Naive B cell (primary cell): Measurements from ENCODE around the gene HDDC2. TPM values are rescaled to one million over a fixed set of nuclear protein-coding genes. Genes with fewer than 3 reads are reported as not detected.
A peak's percentile ranks its signal among the peaks of the same experiment; 100 is the strongest.
"Not testable (repeated sequence)": the region's sequence is repeated elsewhere in the genome, so short reads cannot be mapped to it uniquely, and the experiment has no call there.

ENCODE experiments used
- ATAC-seq, 2 donors: fragments of 150-1000 bp; cut with Tn5 transposase; 2 replicates each; pipeline ENCODE4 v1.10.0; 2021; ENCODE audit warnings: low read depth in 2 of 2, mild to moderate bottlenecking in 2 of 2, moderate library complexity in 2 of 2
- DNase-seq: peaks from one replicate; pipeline ENCODE4 v3.0.0; 2022
- H3K27ac Mint-ChIP-seq, 6 donors: one replicate each; pipeline ENCODE4 v1.8.0; 2020 to 2022; ENCODE audit warnings: mild to moderate bottlenecking in 6 of 6, mixed read lengths in 6 of 6, moderate library complexity in 5 of 6, inconsistent platforms in 2 of 6
- H3K27me3 Mint-ChIP-seq, 3 donors: one replicate each; pipeline ENCODE4 v1.8.0; 2021 to 2022; ENCODE audit warnings: mixed read lengths in 3 of 3, mild to moderate bottlenecking in 1 of 3
- H3K36me3 Mint-ChIP-seq, 2 donors: one replicate each; pipeline ENCODE4 v1.8.0; 2020 to 2022; ENCODE audit warnings: mixed read lengths in 2 of 2, inconsistent platforms in 1 of 2, mild to moderate bottlenecking in 1 of 2
- H3K4me1 Mint-ChIP-seq, 3 donors: one replicate each; pipeline ENCODE4 v1.8.0; 2020 to 2022; ENCODE audit warnings: mixed read lengths in 3 of 3, inconsistent platforms in 1 of 3, mild to moderate bottlenecking in 1 of 3, moderate library complexity in 1 of 3
- H3K4me3 Mint-ChIP-seq, 8 donors: one replicate each; pipeline ENCODE4 v1.8.0; 2020 to 2022; ENCODE audit warnings: mild to moderate bottlenecking in 8 of 8, mixed read lengths in 8 of 8, moderate library complexity in 8 of 8, inconsistent platforms in 2 of 8
- H3K9me3 Mint-ChIP-seq, 7 donors: one replicate each; pipeline ENCODE4 v1.8.0; 2020 to 2022; ENCODE audit warnings: mixed read lengths in 7 of 7, mild to moderate bottlenecking in 5 of 7, inconsistent platforms in 2 of 7, moderate library complexity in 1 of 7
- polyA plus RNA-seq, 6 donors: library from polyadenylated mRNA; unstranded; fragments of 300-500 nt; fragmentation: Illumina TruSeq; gene quantifications; one replicate each; pipeline ENCODE4 v1.2.3, GENCODE V29; 2021; ENCODE audit warnings: low read depth in 6 of 6

HDDC2 gene
- polyA plus RNA-seq, 6 donors from 2014 or later: 79.1 to 137 (median 102) TPM

DNA sequence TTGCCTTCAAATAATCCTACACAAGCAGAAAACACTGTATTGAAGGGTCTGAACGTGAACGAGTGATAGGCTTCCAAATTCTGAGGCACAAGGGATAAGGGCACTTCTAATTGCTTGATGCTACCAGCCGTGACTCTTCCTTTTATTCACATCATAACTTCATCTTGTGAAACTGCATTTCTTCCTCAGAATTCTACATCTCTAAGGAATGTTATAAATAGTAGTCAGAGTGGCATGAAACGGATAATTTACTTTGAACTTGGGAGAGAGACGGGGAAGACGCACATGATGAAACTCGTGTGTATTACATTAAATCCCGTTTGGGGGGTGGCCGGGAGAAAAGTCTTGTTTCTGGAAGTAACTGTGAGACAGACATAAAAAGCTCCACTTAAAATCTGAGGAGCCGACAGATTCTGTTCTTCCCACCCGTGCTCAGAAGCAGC, 754 bp downstream of the HDDC2 start:
- H3K9me3 Mint-ChIP-seq: peaks cover 0 to 5% (median 0%) of the 10 kb centered on the region in 7 donors
- peaks cover 7 to 13% (median 13%) of the 10 kb centered on the region in 3 donors for H3K27me3 Mint-ChIP-seq
- peak overlapping the region; percentile 87 to 96 (median 94) for H3K4me3 Mint-ChIP-seq
- DNase-seq: no peak
- peak overlapping the region; percentile 37 to 93 (median 78) for H3K27ac Mint-ChIP-seq
- peaks cover 41 to 52% (median 42%) of the 10 kb centered on the region in 3 donors for H3K4me1 Mint-ChIP-seq
- peaks cover 5 to 26% of the 10 kb centered on the region in 2 donors for H3K36me3 Mint-ChIP-seq
- no peak for ATAC-seq

DNA sequence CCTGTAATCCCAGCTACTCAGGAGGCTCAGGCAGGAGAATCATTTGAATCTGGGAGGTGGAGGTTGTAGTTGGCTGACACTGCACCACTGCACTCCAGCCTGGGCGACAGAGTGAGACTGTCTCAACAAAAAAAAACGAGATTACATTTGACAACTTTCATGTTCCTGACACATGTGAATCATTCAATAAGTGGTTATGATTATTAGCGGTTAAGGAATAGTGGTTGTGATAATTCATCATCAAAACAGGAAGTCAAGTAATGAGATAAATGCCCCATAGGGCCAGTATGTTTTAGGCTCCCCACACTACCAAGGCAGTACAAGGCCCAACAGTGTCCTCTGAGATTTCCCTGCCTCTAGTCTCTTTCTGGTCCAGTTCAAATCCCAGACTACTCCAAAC, 2.5 kb downstream of the HDDC2 start:
- Mint-ChIP-seq H3K4me1 (peaks cover 46 to 63% (median 47%) of the 10 kb centered on the region in 3 donors), H3K27ac (peak overlapping the region in 1 of 6 donors; percentile 12), H3K36me3 (peaks cover 5 to 19% of the 10 kb centered on the region in 2 donors), H3K4me3 (peak overlapping the region in 2 of 8 donors; percentile 63 to 93), H3K9me3 (peaks cover 0 to 5% (median 0%) of the 10 kb centered on the region in 7 donors), H3K27me3 (no peaks in the 10 kb centered on the region)
- no peak for ATAC-seq
- no peak for DNase-seq

DNA sequence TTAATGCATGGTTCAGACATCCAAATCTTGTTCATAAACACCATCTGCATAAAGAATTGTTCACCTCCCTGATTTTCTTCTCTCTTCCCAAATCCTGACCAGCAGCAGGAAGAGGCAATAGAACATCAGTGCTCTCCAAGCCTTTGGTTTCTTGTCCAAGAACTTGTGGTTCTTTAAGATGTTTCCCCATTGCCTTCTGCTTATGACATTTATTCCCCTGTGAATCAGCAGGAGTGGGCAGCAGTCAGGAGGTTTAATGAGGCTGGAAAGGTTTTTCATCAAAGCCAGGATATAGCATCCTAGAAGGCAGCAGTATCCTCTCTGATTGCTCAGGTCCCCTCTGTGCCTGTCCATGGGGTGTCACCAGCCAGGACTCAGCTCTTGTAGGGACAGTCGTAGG, 5.3 kb downstream of the HDDC2 start:
- ATAC-seq (no peak), DNase-seq (no peak)
- Mint-ChIP-seq H3K27ac (peak overlapping the region in 1 of 6 donors; percentile 2), H3K36me3 (peaks cover 11 to 28% of the 10 kb centered on the region in 2 donors), H3K4me1 (peaks cover 40 to 60% (median 42%) of the 10 kb centered on the region in 3 donors), H3K4me3 (no peak overlapping the region), H3K9me3 (no peaks in the 10 kb centered on the region), H3K27me3 (no peaks in the 10 kb centered on the region)

DNA sequence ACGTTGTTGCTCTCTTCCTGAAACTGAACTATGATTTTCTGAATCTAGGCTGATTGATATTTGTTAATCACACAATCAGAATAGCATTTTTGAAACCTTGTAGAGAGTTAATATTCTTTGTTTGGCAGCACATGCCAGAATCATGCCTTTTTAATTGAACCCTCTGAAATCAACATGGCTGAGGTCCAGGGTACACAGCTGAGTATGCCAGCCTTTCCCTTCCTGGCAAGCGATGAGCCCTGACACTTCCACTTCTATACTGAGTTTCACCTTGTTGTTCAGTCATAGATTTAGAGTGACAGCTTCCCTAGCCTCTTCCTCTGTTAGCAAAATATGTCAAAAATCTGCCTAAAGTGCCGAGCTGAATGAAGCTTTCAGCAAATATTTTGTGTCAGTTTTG, 6.8 kb downstream of the HDDC2 start:
- H3K27me3 Mint-ChIP-seq: no peaks in the 10 kb centered on the region
- ATAC-seq (no peak), DNase-seq (no peak)
- H3K27ac Mint-ChIP-seq: peak overlapping the region in 1 of 6 donors; percentile 66
- H3K4me1 Mint-ChIP-seq: peaks cover 27 to 47% (median 27%) of the 10 kb centered on the region in 3 donors
- no peak overlapping the region for H3K4me3 Mint-ChIP-seq
- peaks cover 19 to 28% of the 10 kb centered on the region in 2 donors for H3K36me3 Mint-ChIP-seq
- no peaks in the 10 kb centered on the region for H3K9me3 Mint-ChIP-seq

DNA sequence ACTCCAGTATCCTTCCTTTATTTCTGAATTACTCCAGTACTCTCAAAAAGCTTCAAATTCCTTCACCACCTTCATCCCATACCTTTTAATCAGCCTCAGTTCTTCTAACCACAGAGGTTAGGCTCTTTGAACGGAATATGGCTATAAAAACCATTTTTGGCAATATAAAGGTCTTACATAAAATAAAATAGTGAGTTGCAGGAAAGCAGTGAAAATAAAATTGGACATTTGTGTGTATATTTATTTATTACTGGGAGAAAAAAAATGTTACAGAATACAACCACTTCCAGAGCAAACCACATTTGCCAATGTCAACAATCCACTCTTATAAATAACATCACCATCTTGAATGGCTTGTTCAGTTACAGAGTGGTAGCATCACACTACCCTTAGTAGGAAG, 7.7 kb downstream of the HDDC2 start:
- DNase-seq: no peak
- H3K36me3 Mint-ChIP-seq: peaks cover 16 to 22% of the 10 kb centered on the region in 2 donors
- no peak overlapping the region for H3K4me3 Mint-ChIP-seq
- ATAC-seq: no peak
- H3K9me3 Mint-ChIP-seq: peaks cover 0 to 4% (median 0%) of the 10 kb centered on the region in 7 donors
- no peaks in the 10 kb centered on the region for H3K27me3 Mint-ChIP-seq
- H3K4me1 Mint-ChIP-seq: peaks cover 19 to 41% (median 23%) of the 10 kb centered on the region in 3 donors
- peak overlapping the region in 1 of 6 donors; percentile 63 for H3K27ac Mint-ChIP-seq

DNA sequence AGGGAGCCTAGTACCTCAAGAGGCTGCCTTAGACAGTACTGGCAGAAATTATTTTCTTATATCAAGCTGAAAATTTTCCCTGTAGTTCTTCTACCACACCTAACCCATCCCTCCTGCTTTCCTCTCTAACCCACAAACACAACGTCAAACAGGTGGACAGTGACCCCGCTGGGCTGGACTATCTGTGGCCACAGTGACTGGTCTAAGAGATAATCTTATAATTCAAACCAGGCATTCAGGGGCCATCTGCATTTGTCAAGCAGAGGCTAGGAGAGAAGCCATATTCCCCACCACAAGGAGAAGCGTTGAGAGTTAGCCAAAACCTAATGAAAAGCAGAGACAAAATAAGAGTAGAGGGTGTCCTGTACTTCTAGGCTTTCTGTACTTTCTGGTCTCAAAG, 8.2 kb downstream of the HDDC2 start:
- no peaks in the 10 kb centered on the region for H3K27me3 Mint-ChIP-seq
- no peak for DNase-seq
- no peak overlapping the region for H3K4me3 Mint-ChIP-seq
- peaks cover 19 to 41% (median 20%) of the 10 kb centered on the region in 3 donors for H3K4me1 Mint-ChIP-seq
- H3K27ac Mint-ChIP-seq: no peak overlapping the region
- ATAC-seq: no peak
- H3K36me3 Mint-ChIP-seq: peaks cover 16 to 22% of the 10 kb centered on the region in 2 donors
- H3K9me3 Mint-ChIP-seq: peaks cover 0 to 4% (median 0%) of the 10 kb centered on the region in 7 donors

DNA sequence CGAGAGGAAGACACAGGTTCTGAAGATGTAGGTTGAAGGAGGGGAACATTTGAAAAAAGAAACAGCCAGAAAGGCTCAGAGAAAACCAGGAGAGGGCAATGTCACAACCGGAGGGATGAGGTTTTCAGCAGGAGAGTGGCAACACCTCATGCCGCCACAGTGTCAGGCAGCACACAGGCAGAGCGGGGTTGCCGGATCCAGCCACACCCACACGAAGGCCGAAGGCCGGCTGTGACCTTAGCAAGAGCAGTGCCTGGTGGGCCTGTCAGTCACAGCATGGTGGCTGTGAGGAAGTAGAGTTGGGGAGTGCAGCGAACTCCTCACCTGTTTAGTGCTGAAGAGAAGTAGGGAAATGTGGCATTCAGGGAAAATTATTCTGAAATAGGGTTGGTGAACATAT, 14.0 kb downstream of the HDDC2 start:
- peaks cover 2 to 22% (median 8%) of the 10 kb centered on the region in 7 donors for H3K9me3 Mint-ChIP-seq
- peaks cover 15 to 41% (median 27%) of the 10 kb centered on the region in 3 donors for H3K4me1 Mint-ChIP-seq
- H3K27me3 Mint-ChIP-seq: no peaks in the 10 kb centered on the region
- peaks cover 59 to 69% of the 10 kb centered on the region in 2 donors for H3K36me3 Mint-ChIP-seq
- ATAC-seq (no peak), DNase-seq (no peak)
- peak overlapping the region in 3 of 6 donors; percentile 31 to 92 (median 63) for H3K27ac Mint-ChIP-seq
- H3K4me3 Mint-ChIP-seq: peak overlapping the region in 1 of 8 donors; percentile 73

DNA sequence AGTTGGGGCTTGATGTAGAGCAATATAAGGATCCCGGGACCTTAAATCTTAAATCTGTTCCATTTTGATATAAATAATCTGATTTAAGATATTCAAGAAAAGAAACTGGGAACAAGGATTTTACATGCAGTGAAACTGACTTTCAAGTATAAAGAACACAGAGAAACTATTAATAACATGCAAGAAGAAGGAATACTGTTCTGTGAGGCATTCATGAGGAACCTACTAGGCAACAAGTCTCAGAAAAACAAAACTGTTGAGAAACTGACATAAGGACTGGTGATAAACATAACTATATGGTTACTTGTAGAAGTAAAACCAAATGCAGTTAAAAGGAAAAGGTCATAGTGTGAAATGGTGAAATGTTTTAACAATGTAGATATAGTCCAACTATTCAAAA, 15.8 kb downstream of the HDDC2 start:
- Mint-ChIP-seq H3K9me3 (peaks cover 5 to 31% (median 16%) of the 10 kb centered on the region in 7 donors), H3K27me3 (no peaks in the 10 kb centered on the region), H3K4me3 (no peak overlapping the region), H3K27ac (peak overlapping the region in 1 of 6 donors; percentile 7), H3K4me1 (peaks cover 12 to 40% (median 33%) of the 10 kb centered on the region in 3 donors), H3K36me3 (peaks cover 65 to 74% of the 10 kb centered on the region in 2 donors)
- no peak for ATAC-seq
- DNase-seq: no peak

DNA sequence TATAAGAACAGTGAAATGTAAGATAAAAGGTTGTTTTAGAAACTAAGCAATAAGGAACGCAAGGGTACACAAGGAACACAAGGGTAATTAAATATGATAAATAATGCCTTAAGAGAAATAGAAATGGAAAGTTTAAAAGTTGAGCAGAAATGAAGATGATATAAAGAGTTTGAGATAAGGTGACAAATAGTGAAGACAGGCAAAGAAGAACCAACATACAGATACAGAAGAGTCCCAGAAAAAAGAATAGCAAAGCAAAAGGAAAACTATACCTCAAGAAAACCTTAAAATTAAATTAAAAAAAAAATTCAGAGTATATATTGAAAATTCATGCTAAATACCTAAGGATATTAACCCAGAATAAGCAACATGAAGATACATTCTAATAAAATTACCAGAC, 16.4 kb downstream of the HDDC2 start:
- H3K4me3 Mint-ChIP-seq: no peak overlapping the region
- H3K36me3 Mint-ChIP-seq: peaks cover 69 to 75% of the 10 kb centered on the region in 2 donors
- H3K27me3 Mint-ChIP-seq: no peaks in the 10 kb centered on the region
- H3K9me3 Mint-ChIP-seq: peaks cover 7 to 33% (median 17%) of the 10 kb centered on the region in 7 donors
- H3K27ac Mint-ChIP-seq: peak overlapping the region in 1 of 6 donors; percentile 44
- H3K4me1 Mint-ChIP-seq: peaks cover 12 to 40% (median 35%) of the 10 kb centered on the region in 3 donors
- no peak for ATAC-seq
- DNase-seq: no peak

DNA sequence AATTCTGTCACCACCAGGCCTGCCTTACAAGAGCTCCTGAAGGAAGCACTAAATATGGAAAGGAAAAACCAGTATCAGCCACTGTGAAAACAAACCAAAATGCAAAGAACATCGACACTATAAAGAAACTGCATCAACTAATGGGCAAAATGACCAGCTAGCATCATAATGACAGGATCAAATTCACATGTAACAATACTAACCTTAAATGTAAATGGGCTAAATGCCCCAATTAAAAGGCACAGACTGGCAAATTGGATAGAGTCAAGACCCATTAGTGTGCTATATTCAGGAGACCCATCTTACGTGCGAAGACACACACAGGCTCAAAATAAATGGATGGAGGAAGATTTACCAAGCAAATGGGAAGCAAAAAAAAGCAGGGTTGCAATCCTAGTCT, 19.3 kb downstream of the HDDC2 start:
- Mint-ChIP-seq H3K27ac (peak overlapping the region in 1 of 6 donors; percentile 54), H3K4me3 (peak overlapping the region in 1 of 8 donors; percentile 8), H3K4me1 (peaks cover 12 to 32% (median 32%) of the 10 kb centered on the region in 3 donors), H3K36me3 (peaks cover 67 to 69% of the 10 kb centered on the region in 2 donors), H3K9me3 (peaks cover 7 to 36% (median 15%) of the 10 kb centered on the region in 7 donors)
- not testable (repeated sequence) for DNase-seq, H3K27me3 Mint-ChIP-seq, ATAC-seq

DNA sequence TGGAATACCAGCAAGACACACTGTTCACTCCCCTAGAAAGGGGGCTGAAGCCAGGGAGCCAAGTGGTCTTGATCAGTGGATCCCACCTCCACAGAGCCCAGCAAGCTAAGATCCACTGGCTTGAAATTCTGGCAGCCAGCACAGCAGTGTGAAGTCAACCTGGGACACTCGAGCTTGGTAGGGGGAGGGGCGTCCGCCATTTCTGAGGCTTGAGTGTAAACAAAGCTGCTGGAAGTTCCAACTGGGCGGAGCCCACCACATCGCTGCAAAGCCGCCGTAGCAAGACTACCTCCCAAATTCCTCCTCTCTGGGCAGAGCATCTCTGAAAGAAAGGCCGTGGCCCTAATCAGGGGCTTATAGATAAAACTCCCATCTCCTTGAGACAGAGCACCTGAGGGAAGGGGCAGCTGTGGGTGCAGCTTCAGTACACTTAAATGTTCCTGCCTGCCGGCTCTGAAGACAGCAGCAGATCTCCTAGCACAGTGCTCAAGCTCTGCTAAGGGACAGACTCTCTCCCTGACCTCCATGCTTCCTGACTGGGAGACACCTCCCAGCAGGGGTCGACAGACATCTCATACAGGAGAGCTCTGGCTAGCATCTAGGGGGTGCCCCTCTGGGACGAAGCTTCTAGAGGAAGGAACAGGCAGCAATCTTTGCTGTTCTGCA, 21.3 kb downstream of the HDDC2 start:
- not testable (repeated sequence) for H3K27me3 Mint-ChIP-seq, DNase-seq, ATAC-seq, H3K4me3 Mint-ChIP-seq
- Mint-ChIP-seq H3K9me3 (peaks cover 5 to 30% (median 13%) of the 10 kb centered on the region in 7 donors), H3K36me3 (peaks cover 65 to 66% of the 10 kb centered on the region in 2 donors), H3K4me1 (peaks cover 12 to 35% (median 30%) of the 10 kb centered on the region in 3 donors), H3K27ac (peak overlapping the region in 1 of 6 donors; percentile 47)

DNA sequence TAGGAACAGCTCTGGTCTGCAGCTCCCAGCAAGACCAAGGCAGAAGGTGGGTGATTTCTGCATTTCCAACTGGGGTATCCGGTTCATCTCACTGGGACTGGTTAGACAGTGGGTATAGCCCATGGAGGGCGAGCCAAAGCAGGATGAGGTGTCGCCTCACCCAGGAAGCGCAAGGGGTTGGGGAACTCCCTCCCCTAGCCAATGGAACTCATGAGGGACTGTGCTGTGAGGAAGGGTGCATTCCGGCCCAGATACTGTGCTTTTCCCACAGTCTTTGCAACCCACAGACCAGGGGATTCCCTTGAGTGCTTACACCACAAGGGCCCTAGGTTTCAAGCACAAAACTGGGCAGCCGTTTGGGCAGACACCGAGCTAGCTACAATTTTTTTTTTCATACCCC, 21.8 kb downstream of the HDDC2 start:
- no peak for ATAC-seq
- Mint-ChIP-seq H3K27ac (no peak overlapping the region), H3K27me3 (no peaks in the 10 kb centered on the region), H3K4me1 (peaks cover 12 to 35% (median 26%) of the 10 kb centered on the region in 3 donors), H3K4me3 (no peak overlapping the region), H3K36me3 (peaks cover 65 to 66% of the 10 kb centered on the region in 2 donors), H3K9me3 (peaks cover 0 to 26% (median 9%) of the 10 kb centered on the region in 7 donors)
- DNase-seq: no peak

DNA sequence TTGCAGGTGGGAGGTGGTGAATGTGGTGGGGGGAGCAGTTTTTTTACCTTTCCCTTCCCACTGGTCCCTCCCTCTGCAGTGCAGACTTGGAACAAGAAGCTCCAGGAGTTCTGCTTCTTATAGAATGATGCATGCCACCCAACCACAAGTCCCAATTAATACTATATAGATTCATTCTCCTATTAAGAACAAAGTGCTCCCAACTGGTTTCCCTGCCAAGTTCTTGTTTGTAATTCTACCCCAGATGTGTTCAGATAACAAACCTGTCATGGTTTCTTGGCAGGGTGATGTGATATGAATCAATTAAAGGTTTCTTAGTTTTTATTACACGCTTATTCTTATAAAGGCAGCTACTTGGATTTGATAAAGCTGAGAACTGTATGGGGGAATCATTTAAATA, 23.9 kb downstream of the HDDC2 start:
- no peaks in the 10 kb centered on the region for H3K27me3 Mint-ChIP-seq
- H3K4me3 Mint-ChIP-seq: no peak overlapping the region
- no peak for DNase-seq
- no peak overlapping the region for H3K27ac Mint-ChIP-seq
- no peak for ATAC-seq
- peaks cover 0 to 17% (median 14%) of the 10 kb centered on the region in 3 donors for H3K4me1 Mint-ChIP-seq
- H3K36me3 Mint-ChIP-seq: peaks cover 57 to 58% of the 10 kb centered on the region in 2 donors
- H3K9me3 Mint-ChIP-seq: peaks cover 0 to 15% (median 4%) of the 10 kb centered on the region in 7 donors

DNA sequence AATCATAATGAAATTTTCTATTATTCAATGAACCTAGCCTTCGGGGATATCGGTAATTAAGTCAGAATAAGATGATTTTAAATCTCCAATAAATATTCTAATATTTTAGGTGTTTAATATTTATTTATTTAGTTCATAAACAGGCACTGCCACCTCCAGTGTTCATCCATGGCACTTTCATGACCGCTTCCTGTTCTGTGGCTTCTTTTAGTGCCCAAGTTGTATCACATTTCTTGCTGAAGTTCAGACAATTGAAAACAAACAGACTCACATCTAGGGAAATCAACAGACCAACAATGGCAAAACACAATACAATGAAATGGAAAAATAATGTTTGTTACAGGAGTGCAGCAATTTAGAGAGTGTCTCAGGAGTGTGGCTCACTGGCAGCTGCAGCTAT, 26.0 kb downstream of the HDDC2 start:
- no peak overlapping the region for H3K4me3 Mint-ChIP-seq
- no peaks in the 10 kb centered on the region for H3K27me3 Mint-ChIP-seq
- H3K9me3 Mint-ChIP-seq: peaks cover 0 to 4% (median 0%) of the 10 kb centered on the region in 7 donors
- no peak for ATAC-seq
- H3K27ac Mint-ChIP-seq: no peak overlapping the region
- peaks cover 0 to 6% (median 4%) of the 10 kb centered on the region in 3 donors for H3K4me1 Mint-ChIP-seq
- peaks cover 38 to 53% of the 10 kb centered on the region in 2 donors for H3K36me3 Mint-ChIP-seq
- DNase-seq: no peak
